Heart left ventricle (tissue), 16 donors: ENCODE results near the gene LPCAT1. TPM values are rescaled to one million over a fixed set of nuclear protein-coding genes. Genes with fewer than 3 reads are reported as not detected.
"Not testable (repeated sequence)": the region's sequence is repeated elsewhere in the genome, so short reads cannot be mapped to it uniquely, and the experiment has no call there.

Experiments
- ATAC-seq, 4 donors: fragments of 200-7000 bp; cut with Tn5 transposase; one replicate each; pipeline ENCODE4 v1.9.1; 2020 to 2022; ENCODE audit warnings: moderate library complexity in 4 of 4, mild to moderate bottlenecking in 3 of 4, moderate number of reproducible peaks in 1 of 4
- DNase-seq, 5 donors: peaks; one replicate each; pipeline ENCODE4 v3.0.0-alpha.2; 2020
- H3K27ac ChIP-seq, 12 donors: fragments of 200-600 bp; sonication (generic) in 4 of 12; one replicate each; pipeline versions ENCODE4 v1.5.0 to v1.8.0; 2016 to 2022; ENCODE audit warnings: mild to moderate bottlenecking in 2 of 12
- H3K27me3 ChIP-seq, 9 donors: fragments of 200-600 bp; sonication (generic) in 2 of 9; one replicate each; pipeline versions ENCODE4 v1.5.1 to v1.8.0; 2016 to 2022; ENCODE audit warnings: mild to moderate bottlenecking in 3 of 9
- H3K36me3 ChIP-seq, 9 donors: fragments of 200-600 bp; sonication (generic) in 2 of 9; one replicate each; pipeline versions ENCODE4 v1.5.0 to v1.8.0; 2018 to 2022; ENCODE audit warnings: mild to moderate bottlenecking in 2 of 9
- H3K4me1 ChIP-seq, 12 donors: fragments of 200-600 bp; sonication (generic) in 4 of 12; one replicate each; pipeline versions ENCODE4 v1.5.0 to v1.8.0; 2016 to 2022; ENCODE audit warnings: mild to moderate bottlenecking in 3 of 12
- H3K4me3 ChIP-seq, 12 donors: fragments of 200-600 bp; sonication (generic) in 4 of 12; one replicate each; pipeline versions ENCODE4 v1.5.0 to v1.8.0; 2017 to 2022; ENCODE audit warnings: mild to moderate bottlenecking in 9 of 12, moderate library complexity in 4 of 12
- H3K9me3 ChIP-seq, 12 donors: fragments of 200-600 bp; sonication (generic) in 4 of 12; one replicate each; pipeline versions ENCODE4 v1.5.0 to v1.8.0; 2016 to 2022; ENCODE audit warnings: mild to moderate bottlenecking in 1 of 12
- POLR2A ChIP-seq, 2 donors: fragments of 450-650 bp; IDR thresholded peaks; one replicate each; pipeline ENCODE4 v1.6.1; 2017; ENCODE audit warnings: antibody characterized with exemption in 2 of 2, mild to moderate bottlenecking in 2 of 2, moderate library complexity in 2 of 2
- WGBS, 4 donors: extraction: QIAGEN DNeasy Blood & Tissue Kit in 2 of 4; methylation state at CpG; one replicate each; pipeline versions ENCODE4 v1.1.5 to v1.1.7; 2013 to 2018; 5-methylcytosine and 5-hydroxymethylcytosine counted together
- intact Hi-C, 10 donors: fragments of 100-400 bp; cut with DNase I; formaldehyde crosslinking; loops; one replicate each; pipeline versions ENCODE4 v1.11.1 to v1.14.2; 2022
- polyA plus RNA-seq, 2 donors: library from polyadenylated mRNA; stranded (reverse); fragments of 200-250 nt; gene quantifications; one replicate each; pipeline ENCODE4 v1.2.3, GENCODE V29; 2013
- total RNA-seq, 9 donors: library from RNA; depleted of rRNA in 2 of 9; stranded (reverse); fragments of >200 nt in 2 of 9; fragmentation: NEBNext Ultra II Directional in 3 of 9; extraction: Animal tissue kit (Norgen Biotek cat#: 25700) in 3 of 9; gene quantifications; one replicate each; pipeline versions ENCODE4 v1.1.0 to v1.2.4, GENCODE V29; 2016 to 2023
- TF ChIP-seq, protein P1 (sequence below), 12 donors: fragments of 200-600 bp; sonication (generic) in 4 of 12; IDR thresholded peaks; one replicate each; pipeline versions ENCODE4 v1.5.0 to v1.8.0; 2018 to 2022; ENCODE audit warnings: antibody characterized with exemption in 12 of 12, mild to moderate bottlenecking in 5 of 12
- donor health status: ischemic (EF 13 %, LVEDD 7.1; RV severe dilation, severe dysfunction).
- donor health status: healthy with polysubstance abuse.
- donor health status: DM: no; HTN: yes; CAD: no.
- donor health status: DM: no; HTN: no; CAD: no.
- donor health status: ischemic (EF 25% LVEDD 6.9; RV normal size, moderate dysfunction).
- donor health status: ischemic (EF 25% LVEDD 5.7; RV mildly dilated, moderate dysfunction).
- donor health status: healthy.
- donor health status: DM: yes; HTN: yes; CAD: no.
- donor health status: ischemic (EF 35%, LVEDD 5.7; RV mildly dilated, moderate dysfunction).
- donor health status: nonischemic (EF 11% LVEDD 7.7; RV severe dilation, severe dysfunction).
- donor health status: DM: yes; HTN: yes; CAD: no.
- donor health status: PGD.
- donor health status: ischemic (EF 29% LVEDD 5.4; RV normal size, mild dysfunction).
- donor health status: nonischemic (EF 23%, LVEDD 6.1; RV moderate dilation, normal function).

The LPCAT1 gene
- total and polyA plus RNA-seq, 11 donors: 8.2 to 30.6 (median 9.9) TPM

DNA sequence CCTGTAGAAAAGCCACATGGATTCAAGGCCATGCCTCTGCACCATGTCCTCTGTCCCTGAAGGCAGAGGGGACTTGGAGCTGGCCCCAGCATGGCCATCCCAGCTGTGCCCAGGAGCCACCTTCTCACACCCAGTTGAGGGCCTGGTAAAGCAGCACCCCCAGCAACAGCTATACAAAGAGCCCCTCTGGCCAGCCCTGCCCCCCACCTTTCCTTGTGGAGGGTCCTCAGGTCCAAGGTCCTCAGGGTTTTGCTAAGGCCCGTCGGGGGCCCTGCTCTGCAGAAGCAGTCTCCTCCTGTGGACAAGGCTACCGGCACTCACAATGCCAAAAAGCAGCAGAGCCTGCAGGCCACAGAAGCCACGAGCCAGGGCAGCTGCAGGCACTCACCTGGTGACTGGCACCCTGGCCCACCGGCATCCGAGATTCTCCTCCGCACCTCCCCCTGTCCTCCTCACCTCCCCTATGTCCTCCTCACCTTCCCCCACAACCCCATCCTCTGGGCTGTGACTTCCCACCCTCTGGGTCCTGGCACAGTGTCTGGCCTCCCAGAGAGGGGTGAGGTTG, 39.9 kb upstream of the LPCAT1 start:
- Histone ChIP-seq H3K9me3 (no peaks in the 10 kb centered on the region), H3K4me1 (peaks cover 0 to 28% (median 10%) of the 10 kb centered on the region in 12 donors), H3K36me3 (no peaks in the 10 kb centered on the region), H3K4me3 (no peak overlapping the region), H3K27me3 (peaks cover 0 to 3% (median 0%) of the 10 kb centered on the region in 9 donors), H3K27ac (no peak overlapping the region)
- DNase-seq: peak in 1 of 5 donors; percentile 57
- TF ChIP-seq, protein P1, sequence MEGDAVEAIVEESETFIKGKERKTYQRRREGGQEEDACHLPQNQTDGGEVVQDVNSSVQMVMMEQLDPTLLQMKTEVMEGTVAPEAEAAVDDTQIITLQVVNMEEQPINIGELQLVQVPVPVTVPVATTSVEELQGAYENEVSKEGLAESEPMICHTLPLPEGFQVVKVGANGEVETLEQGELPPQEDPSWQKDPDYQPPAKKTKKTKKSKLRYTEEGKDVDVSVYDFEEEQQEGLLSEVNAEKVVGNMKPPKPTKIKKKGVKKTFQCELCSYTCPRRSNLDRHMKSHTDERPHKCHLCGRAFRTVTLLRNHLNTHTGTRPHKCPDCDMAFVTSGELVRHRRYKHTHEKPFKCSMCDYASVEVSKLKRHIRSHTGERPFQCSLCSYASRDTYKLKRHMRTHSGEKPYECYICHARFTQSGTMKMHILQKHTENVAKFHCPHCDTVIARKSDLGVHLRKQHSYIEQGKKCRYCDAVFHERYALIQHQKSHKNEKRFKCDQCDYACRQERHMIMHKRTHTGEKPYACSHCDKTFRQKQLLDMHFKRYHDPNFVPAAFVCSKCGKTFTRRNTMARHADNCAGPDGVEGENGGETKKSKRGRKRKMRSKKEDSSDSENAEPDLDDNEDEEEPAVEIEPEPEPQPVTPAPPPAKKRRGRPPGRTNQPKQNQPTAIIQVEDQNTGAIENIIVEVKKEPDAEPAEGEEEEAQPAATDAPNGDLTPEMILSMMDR (IDR thresholded peaks at IDR 0.05): no peak
- no peak for TF ChIP-seq POLR2A (IDR thresholded peaks at IDR 0.05)
- intact Hi-C loops: no loop called here
- ATAC-seq: no peak
- 70 to 83% (median 75%) methylated on average over 7 of the region's 7 CpGs for WGBS, 4 donors

DNA sequence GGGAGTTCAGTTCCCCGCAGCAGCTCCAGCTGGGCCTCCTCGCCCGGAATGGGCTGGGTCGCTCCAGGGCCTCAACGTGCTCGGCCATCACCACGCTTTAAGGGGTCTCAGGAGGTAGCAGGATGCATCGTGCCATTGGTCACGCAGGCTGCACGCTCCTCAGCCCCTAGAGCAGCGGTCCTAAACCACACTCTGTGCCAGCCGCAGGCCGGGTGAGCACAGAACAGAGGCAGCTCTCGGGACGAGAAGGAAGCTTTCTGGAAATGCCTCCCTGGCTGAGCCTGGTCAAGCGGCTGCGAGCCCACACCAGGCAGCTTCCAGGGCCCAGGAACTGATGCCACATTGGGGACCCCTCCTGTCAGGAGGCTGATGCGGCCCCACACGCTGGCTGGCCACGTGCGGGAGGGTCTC, 39.3 kb upstream of the LPCAT1 start:
- DNase-seq (peak in 1 of 5 donors; percentile 52), ATAC-seq (no peak)
- TF ChIP-seq, protein P1 (IDR thresholded peaks at IDR 0.05): no peak
- no peak for TF ChIP-seq POLR2A (IDR thresholded peaks at IDR 0.05)
- Histone ChIP-seq H3K27me3 (peaks cover 0 to 3% (median 0%) of the 10 kb centered on the region in 9 donors), H3K27ac (no peak overlapping the region), H3K9me3 (no peaks in the 10 kb centered on the region), H3K36me3 (no peaks in the 10 kb centered on the region), H3K4me1 (peaks cover 0 to 23% (median 5%) of the 10 kb centered on the region in 12 donors), H3K4me3 (no peak overlapping the region)
- 86 to 91% (median 90%) methylated on average over 13 to 21 of the region's 21 CpGs for WGBS, 4 donors
- intact Hi-C loops: no loop called here

DNA sequence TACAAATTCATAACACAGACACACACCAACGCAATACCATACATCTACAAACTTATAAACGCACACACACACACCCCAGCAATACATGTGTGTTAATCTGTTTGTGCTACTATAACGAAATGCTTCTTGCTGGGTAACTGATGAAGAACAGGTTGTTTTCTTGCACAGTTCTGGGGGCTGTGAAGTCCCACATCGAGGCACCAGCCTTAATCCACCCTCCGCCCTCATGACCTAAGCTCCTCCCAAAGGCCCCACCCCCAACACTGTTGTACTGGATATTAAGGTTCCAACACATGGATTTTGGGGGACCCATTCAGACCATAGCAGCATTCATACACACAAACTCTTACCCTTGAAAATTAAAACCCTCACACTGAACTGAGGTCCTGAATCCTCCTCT, 38.8 kb upstream of the LPCAT1 start:
- ATAC-seq: no peak
- WGBS, 4 donors: 87 to 92% (median 89%) methylated on average over 5 of the region's 5 CpGs
- intact Hi-C loops: no loop called here
- Histone ChIP-seq H3K9me3 (no peaks in the 10 kb centered on the region), H3K27me3 (peaks cover 0 to 3% (median 0%) of the 10 kb centered on the region in 9 donors), H3K4me3 (no peak overlapping the region), H3K27ac (no peak overlapping the region), H3K4me1 (peaks cover 0 to 18% (median under 1%) of the 10 kb centered on the region in 12 donors), H3K36me3 (no peaks in the 10 kb centered on the region)
- TF ChIP-seq, protein P1 (IDR thresholded peaks at IDR 0.05): no peak
- TF ChIP-seq POLR2A (IDR thresholded peaks at IDR 0.05): no peak
- no peak for DNase-seq

DNA sequence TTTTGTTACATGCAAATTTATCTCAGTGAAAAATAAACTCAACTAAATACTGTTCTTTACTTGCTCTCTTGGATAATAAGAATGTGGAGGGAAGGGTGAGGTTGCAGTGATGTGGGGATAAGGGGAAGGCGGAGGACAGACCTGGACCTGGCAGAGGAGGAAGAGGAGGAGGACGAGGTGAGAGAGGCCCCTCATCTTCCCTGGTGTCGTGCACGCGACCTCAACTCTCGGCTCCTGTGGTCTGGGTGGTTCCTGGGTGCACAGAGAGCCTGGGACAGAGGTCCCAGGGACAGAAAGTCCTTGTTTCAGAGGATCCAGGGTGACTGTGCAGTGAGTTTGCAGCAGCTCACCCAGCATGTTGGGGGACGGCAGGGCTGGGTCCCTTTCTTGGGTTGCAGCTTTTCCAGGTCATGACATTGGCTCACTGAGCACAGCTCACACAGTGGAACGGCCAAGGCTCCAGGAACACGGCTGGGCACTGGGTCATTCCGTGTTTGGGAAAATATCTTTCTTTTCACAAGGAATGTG, 37.7 kb upstream of the LPCAT1 start:
- ATAC-seq (no peak), DNase-seq (no peak)
- TF ChIP-seq, protein P1 (IDR thresholded peaks at IDR 0.05): no peak
- no peak for TF ChIP-seq POLR2A (IDR thresholded peaks at IDR 0.05)
- 77 to 83% (median 81%) methylated on average over 10 of the region's 10 CpGs for WGBS, 4 donors
- intact Hi-C loops: no loop called here
- H3K9me3 ChIP-seq: no peaks in the 10 kb centered on the region
- H3K27me3 ChIP-seq: peaks cover 0 to 3% (median 0%) of the 10 kb centered on the region in 9 donors
- peaks cover 0 to 15% (median under 1%) of the 10 kb centered on the region in 12 donors for H3K4me1 ChIP-seq
- no peak overlapping the region for H3K4me3 ChIP-seq
- H3K27ac ChIP-seq: no peak overlapping the region
- no peaks in the 10 kb centered on the region for H3K36me3 ChIP-seq

DNA sequence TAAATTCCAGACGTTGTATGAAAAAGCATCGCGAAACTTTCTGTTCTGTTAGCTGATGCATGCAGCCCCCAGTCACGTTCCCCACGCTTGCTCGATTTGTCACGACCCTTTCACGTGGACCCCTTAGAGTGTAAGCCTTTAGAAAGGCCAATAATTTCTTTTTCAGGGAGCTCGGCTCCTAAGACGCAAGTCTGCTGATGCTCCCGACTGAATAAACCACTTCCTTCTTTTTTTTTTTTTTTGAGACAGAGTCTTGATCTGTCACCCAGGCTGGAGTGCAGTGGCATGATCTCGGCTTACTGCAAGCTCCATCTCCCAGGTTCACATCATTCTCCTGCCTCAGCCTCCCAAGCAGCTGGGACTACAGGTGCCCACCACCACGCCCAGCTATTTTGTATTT, 36.7 kb upstream of the LPCAT1 start:
- ATAC-seq, DNase-seq, H3K27me3 ChIP-seq, H3K4me3 ChIP-seq, intact Hi-C loops, H3K36me3 ChIP-seq, H3K9me3 ChIP-seq, H3K27ac ChIP-seq: not testable (repeated sequence)
- WGBS, 4 donors: 86 to 89% (median 87%) methylated on average over 13 of the region's 13 CpGs
- peaks cover 0 to 15% (median 0%) of the 10 kb centered on the region in 12 donors for H3K4me1 ChIP-seq
